ENCODE results near the gene BMPR1A. TPM values are rescaled to one million over a fixed set of nuclear protein-coding genes. Genes with fewer than 3 reads are reported as not detected.

The BMPR1A gene
- total and polyA plus RNA-seq, 9 of the 15 experiments (the other 6 are each of a cell fraction or from before 2014, with no cell fraction given), result 1.6 to 17.5 (median 9.1) TPM

- Histone ChIP-seq H3K27me3 (ENCODE audit: control insufficient read depth in 2 of 2, insufficient read depth in 2 of 2, low read length in 2 of 2) (no peaks in the 10 kb centered on the region), H3K4me1 (replicated peaks in 1 of 2; ENCODE audit: control insufficient read depth in 2 of 2, insufficient read depth in 2 of 2, low read length in 2 of 2) (peaks cover 58 to 61% of the 10 kb centered on the region in 2 experiments), H3K27ac (ENCODE audit: extremely low read depth, low read depth, low read length) (peak overlapping the region; percentile 82), H4K20me1 (replicated peaks; ENCODE audit: control insufficient read depth, insufficient read depth, low read length) (no peaks in the 10 kb centered on the region), H3K36me3 (ENCODE audit: control insufficient read depth, insufficient read depth, low read length) (no peaks in the 10 kb centered on the region; the same call in 2 of the 3 replicates), H3K9me1 (ENCODE audit: control insufficient read depth, insufficient read depth, low read length) (no peaks in the 10 kb centered on the region), H2AFZ (ENCODE audit: low read depth, low read length) (peak overlapping the region; percentile 93), H3K9me3 (replicated peaks; ENCODE audit: control insufficient read depth, insufficient read depth, low read depth, low read length) (0 out of 2 replicates have a peak, but pooled peaks cover 3% of the 10 kb centered on the region), H3K4me2 (ENCODE audit: insufficient read depth, low read length) (peak overlapping the region; percentile 46), H3K4me3 (no peak overlapping the region; the same call in 1 of the 2 replicates), H3K9ac (ENCODE audit: insufficient read depth in 1 of 2, low read depth in 2 of 2, low read length in 2 of 2) (peak overlapping the region; percentile 44 to 83; a peak in 3 of 4 replicates), H3K79me2 (ENCODE audit: control insufficient read depth, insufficient read depth, low read length) (peaks cover 11% of the 10 kb centered on the region; the same call in 2 of the 3 replicates)
- ChIA-PET CTCF (ENCODE audit: low intra/inter-chr PET ratio) (interaction anchor here (0.6 kb wide), 1 partner anchor 18 kb away, joined by 3 read pairs; no protein-coding TSS in a partner anchor), POLR2A (interaction anchor here (0.7 kb wide), 2 partner anchors 12 to 15 kb away, joined by 3 to 4 read pairs; no protein-coding TSS in a partner anchor)
- WGBS (ENCODE audit: insufficient coverage, low coverage, missing lambda C conversion rate), result 46% methylated on average over 8 of the region's 13 CpGs
- BruUV-seq (replicated peaks), result no TSS peak
- in situ Hi-C loops (cut with MboI), result no loop called here
- FAIRE-seq (no peak), DNase-seq (ENCODE audit: extremely low read depth in 1 of 4, low spot score in 3 of 4) (no peak), ATAC-seq (no peak)
- intact Hi-C loops (cut with micrococcal nuclease), result no loop called here
- TF ChIP-seq NFE2 (IDR thresholded peaks at IDR 0.05; ENCODE audit: low read depth) (no peak), BCOR (IDR thresholded peaks at IDR 0.05) (peak; percentile 30; the same call in 1 of the 2 replicates), RBM15 (IDR thresholded peaks at IDR 0.05; ENCODE audit: insufficient read depth, low read length) (no peak), RBM25 (IDR thresholded peaks at IDR 0.05; ENCODE audit: low read depth, low read length, severe bottlenecking) (peak; percentile 25), ZBTB7A (IDR thresholded peaks at IDR 0.05; ENCODE audit: borderline replicate concordance, control insufficient read depth, low read depth, low read length) (0 out of 2 replicates have a peak, but pooled peaks have one; percentile 10), ZNF445 (CRISPR knock-in tag; IDR thresholded peaks at IDR 0.05; ENCODE audit: low read depth) (no peak), MEIS2 (IDR thresholded peaks at IDR 0.05; ENCODE audit: partially characterized antibody) (peak; percentile 2), GTF2E2 (tag; IDR thresholded peaks at IDR 0.05) (no peak)
These were observed 198.5 kb downstream of the BMPR1A start for GRCh38 chr10:86954681-86955500.

All from K562 (cell line).